Mesothelial cell of epicardium (in vitro differentiated cells): Measurements from ENCODE around the gene CIPC. TPM values are rescaled to one million over a fixed set of nuclear protein-coding genes. Genes with fewer than 3 reads are reported as not detected.

Experiments
- DNase-seq, 2 experiments: peaks; one replicate each; pipeline ENCODE4 v3.0.0; 2021; ENCODE audit warnings: low spot score in 2 of 2; ENCODE audit not compliant: unreplicated experiment in 2 of 2
- H3K27ac Mint-ChIP-seq: 2 replicates; pipeline ENCODE4 v1.8.0; 2021; ENCODE audit warnings: mixed read lengths
- H3K27me3 Mint-ChIP-seq: 2 replicates; pipeline ENCODE4 v1.8.0; 2021; ENCODE audit warnings: low read depth, mixed read lengths
- H3K36me3 Mint-ChIP-seq: 2 replicates; pipeline ENCODE4 v1.8.0; 2021; ENCODE audit warnings: mixed read lengths
- H3K4me1 Mint-ChIP-seq: 2 replicates; pipeline ENCODE4 v1.8.0; 2021; ENCODE audit warnings: mixed read lengths
- H3K4me3 Mint-ChIP-seq: 2 replicates; pipeline ENCODE4 v1.8.0; 2021; ENCODE audit warnings: mild to moderate bottlenecking, moderate library complexity, mixed read lengths
- H3K9me3 Mint-ChIP-seq: 2 replicates; pipeline ENCODE4 v1.8.0; 2021; ENCODE audit warnings: mixed read lengths
- total RNA-seq: library from RNA; stranded (reverse); gene quantifications from 3 replicates; pipeline ENCODE4 v1.2.1, GENCODE V29; 2021
- TF ChIP-seq, protein P1 (sequence below): fragments of 200-600 bp; sonication (generic); IDR thresholded peaks from one replicate; pipeline ENCODE4 v1.5.0; 2021; ENCODE audit warnings: antibody characterized with exemption; ENCODE audit not compliant: unreplicated experiment

CIPC gene
- total RNA-seq, 1 donor from 2014 or later: 22.9 TPM

DNA sequence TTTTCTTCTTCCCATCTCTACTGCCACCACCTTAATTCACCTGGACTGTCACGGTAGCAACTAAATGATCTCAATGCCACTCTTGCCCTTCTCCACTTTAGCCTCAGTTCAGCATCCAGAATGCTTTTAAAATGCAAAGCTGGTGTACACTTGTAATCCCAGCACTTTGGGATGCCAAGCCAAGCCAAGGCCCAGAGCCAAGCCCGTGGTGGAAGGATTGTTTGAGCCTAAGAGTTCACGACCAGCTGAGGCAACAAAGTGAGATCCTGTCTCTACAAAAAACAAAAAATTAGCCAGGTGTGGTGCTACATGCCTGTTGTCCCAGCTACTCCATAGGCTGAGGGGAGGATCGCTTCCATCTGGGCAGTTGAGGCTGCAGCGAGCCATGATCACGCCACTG, 5.9 kb downstream of the CIPC start:
- H3K27ac Mint-ChIP-seq: no peak overlapping the region
- DNase-seq: no peak

DNA sequence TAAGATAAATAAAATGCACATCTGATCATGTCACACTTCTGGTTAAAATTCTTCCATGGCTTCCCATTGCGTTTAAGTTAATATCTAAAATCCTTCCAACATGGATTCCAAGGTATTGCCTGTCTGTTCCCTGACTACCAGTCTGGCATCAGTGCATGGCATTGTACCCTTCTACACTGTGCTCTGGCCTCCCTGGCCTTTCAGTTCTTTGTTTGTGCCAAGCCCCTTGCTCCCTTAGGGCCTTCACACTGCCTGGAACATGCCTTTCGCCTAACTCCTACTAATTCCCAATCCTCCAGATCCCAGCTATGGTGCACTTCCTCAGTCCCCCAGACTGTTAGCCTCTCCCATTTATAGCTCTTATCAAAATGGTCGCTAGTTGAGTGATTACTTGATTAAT, 6.3 kb downstream of the CIPC start:
- Mint-ChIP-seq H3K27ac (no peak overlapping the region), H3K9me3 (no peaks in the 10 kb centered on the region), H3K36me3 (peaks cover 18% of the 10 kb centered on the region), H3K27me3 (no peaks in the 10 kb centered on the region), H3K4me3 (no peak overlapping the region), H3K4me1 (peaks cover 30% of the 10 kb centered on the region)
- TF ChIP-seq, protein P1, sequence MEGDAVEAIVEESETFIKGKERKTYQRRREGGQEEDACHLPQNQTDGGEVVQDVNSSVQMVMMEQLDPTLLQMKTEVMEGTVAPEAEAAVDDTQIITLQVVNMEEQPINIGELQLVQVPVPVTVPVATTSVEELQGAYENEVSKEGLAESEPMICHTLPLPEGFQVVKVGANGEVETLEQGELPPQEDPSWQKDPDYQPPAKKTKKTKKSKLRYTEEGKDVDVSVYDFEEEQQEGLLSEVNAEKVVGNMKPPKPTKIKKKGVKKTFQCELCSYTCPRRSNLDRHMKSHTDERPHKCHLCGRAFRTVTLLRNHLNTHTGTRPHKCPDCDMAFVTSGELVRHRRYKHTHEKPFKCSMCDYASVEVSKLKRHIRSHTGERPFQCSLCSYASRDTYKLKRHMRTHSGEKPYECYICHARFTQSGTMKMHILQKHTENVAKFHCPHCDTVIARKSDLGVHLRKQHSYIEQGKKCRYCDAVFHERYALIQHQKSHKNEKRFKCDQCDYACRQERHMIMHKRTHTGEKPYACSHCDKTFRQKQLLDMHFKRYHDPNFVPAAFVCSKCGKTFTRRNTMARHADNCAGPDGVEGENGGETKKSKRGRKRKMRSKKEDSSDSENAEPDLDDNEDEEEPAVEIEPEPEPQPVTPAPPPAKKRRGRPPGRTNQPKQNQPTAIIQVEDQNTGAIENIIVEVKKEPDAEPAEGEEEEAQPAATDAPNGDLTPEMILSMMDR: no peak
- no peak for DNase-seq

More for the DNA sequence above, 5.9 kb downstream of the CIPC start:
- Mint-ChIP-seq H3K36me3 (peaks cover 17% of the 10 kb centered on the region), H3K27me3 (no peaks in the 10 kb centered on the region), H3K4me1 (peaks cover 30% of the 10 kb centered on the region), H3K9me3 (no peaks in the 10 kb centered on the region), H3K4me3 (no peak overlapping the region)
- TF ChIP-seq, protein P1: no peak

DNA sequence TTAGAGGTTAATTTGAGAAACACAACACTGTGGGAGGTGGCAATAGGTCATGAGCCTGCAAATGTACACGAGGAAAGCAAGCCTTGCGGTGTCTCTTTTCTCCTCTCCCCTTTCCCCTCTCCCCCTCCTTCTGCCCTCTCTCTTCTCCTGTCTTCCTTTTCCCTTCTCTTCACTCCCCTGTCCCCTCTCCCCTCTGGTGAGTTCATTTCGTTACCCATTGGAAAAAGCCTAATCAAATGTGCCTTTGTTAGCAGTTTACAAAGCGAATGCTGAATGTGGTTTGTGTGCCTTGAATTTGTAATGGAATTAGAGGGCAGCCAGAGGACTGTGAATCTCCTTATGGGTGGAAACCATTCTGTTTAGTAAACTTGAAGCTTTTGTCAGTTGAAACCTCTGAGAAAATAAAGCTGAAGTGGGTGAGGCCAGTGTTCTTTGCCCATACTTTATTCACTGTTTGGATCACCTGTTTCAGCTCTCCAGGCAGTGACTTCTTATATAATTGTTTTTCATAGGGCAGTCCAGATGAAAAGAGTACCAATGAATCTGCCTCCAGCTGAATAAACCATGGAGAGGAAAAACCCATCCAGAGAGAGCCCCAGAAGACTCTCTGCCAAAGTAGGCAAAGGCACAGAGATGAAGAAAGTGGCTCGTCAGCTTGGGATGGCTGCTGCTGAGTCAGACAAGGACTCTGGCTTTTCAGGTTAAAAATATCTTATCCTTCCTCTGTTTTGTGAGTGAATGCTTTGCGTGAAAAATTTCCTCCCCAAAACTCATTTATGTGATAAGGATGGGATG, 7.3 kb downstream of the CIPC start:
- H3K36me3 Mint-ChIP-seq: peaks cover 18% of the 10 kb centered on the region
- peaks cover 34% of the 10 kb centered on the region for H3K4me1 Mint-ChIP-seq
- no peaks in the 10 kb centered on the region for H3K9me3 Mint-ChIP-seq
- TF ChIP-seq, protein P1: no peak
- no peaks in the 10 kb centered on the region for H3K27me3 Mint-ChIP-seq
- no peak overlapping the region for H3K4me3 Mint-ChIP-seq
- no peak for DNase-seq
- H3K27ac Mint-ChIP-seq: no peak overlapping the region

DNA sequence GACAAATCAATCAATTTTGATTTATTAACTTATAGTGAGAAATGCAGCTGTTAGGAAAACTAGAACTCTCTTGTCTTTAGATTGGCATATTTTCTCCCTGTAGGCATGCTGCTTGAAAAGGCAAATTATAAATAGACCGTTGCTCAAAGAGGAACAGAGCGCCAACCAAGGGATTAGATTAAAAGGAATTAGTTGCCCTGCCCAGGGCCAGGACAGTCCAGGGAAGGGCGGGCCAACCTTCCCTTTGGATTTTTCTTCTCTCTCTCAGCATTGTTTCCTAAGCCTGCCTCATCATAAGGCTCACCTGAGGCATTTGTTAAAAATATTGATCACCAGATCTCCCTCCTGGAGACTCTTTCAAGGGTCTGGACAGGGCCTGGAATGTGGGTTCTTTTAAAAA, 8.6 kb downstream of the CIPC start:
- Mint-ChIP-seq H3K27ac (no peak overlapping the region), H3K4me1 (peaks cover 34% of the 10 kb centered on the region), H3K36me3 (peaks cover 18% of the 10 kb centered on the region), H3K27me3 (no peaks in the 10 kb centered on the region), H3K9me3 (no peaks in the 10 kb centered on the region), H3K4me3 (no peak overlapping the region)
- TF ChIP-seq, protein P1: no peak
- DNase-seq: no peak

DNA sequence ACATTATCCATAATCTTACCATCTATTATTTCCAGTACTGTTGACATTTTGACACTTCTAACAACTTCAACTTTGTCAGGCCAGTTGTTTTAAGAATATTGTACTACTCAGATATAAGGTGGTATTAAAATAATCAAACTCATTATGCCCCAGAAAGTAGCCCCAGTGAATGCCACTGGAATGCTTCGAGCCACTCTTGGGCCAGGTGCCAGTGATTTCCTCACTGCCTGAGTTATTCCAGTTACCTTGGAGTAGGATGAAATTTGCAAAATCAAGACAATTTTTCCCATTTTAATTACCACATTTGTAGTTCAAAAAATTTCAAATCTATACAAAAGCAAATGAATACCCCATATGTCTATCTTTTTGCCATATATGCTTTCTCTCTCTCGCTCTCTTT, 9.2 kb downstream of the CIPC start:
- TF ChIP-seq, protein P1: no peak

More for the DNA sequence above, 9.2 kb downstream of the CIPC start:
- Mint-ChIP-seq H3K4me1 (peaks cover 38% of the 10 kb centered on the region), H3K4me3 (no peak overlapping the region), H3K9me3 (no peaks in the 10 kb centered on the region), H3K36me3 (peaks cover 20% of the 10 kb centered on the region), H3K27ac (no peak overlapping the region), H3K27me3 (no peaks in the 10 kb centered on the region)
- DNase-seq: no peak
